HS-5 (cell line): ENCODE data around the gene LRRC4C.

Experiments
- DNase-seq: peaks from one replicate; pipeline ENCODE4 v3.0.0-alpha.2; 2012; ENCODE audit warnings: low read depth

Gene LRRC4C

GRCh38 chr11:41250408-41250935 is 209.0 kb downstream of the LRRC4C start:
- DNase-seq: no peak

GRCh38 chr11:41247621-41248020 is 211.8 kb downstream of the LRRC4C start:
- no peak for DNase-seq

- DNase-seq: no peak
Measured at GRCh38 chr11:41246399-41246745, 213.1 kb downstream of the LRRC4C start.

GRCh38 chr11:41245704-41246398 is 213.6 kb downstream of the LRRC4C start:
- DNase-seq: no peak

GRCh38 chr11:41245184-41245583 is 214.3 kb downstream of the LRRC4C start:
- no peak for DNase-seq

- DNase-seq: no peak
Measured at GRCh38 chr11:41237382-41237781, 222.1 kb downstream of the LRRC4C start.

GRCh38 chr11:41235668-41236067 is 223.8 kb downstream of the LRRC4C start:
- DNase-seq: no peak

GRCh38 chr11:41225856-41226633 is 233.4 kb downstream of the LRRC4C start:
- DNase-seq: no peak

GRCh38 chr11:41222236-41222635 is 237.2 kb downstream of the LRRC4C start:
- no peak for DNase-seq

GRCh38 chr11:41206388-41206787 is 253.1 kb downstream of the LRRC4C start:
- no peak for DNase-seq

- peak; percentile 25 for DNase-seq
Measured at GRCh38 chr11:41201156-41201555, 258.3 kb downstream of the LRRC4C start.

GRCh38 chr11:41190437-41191082 is 268.9 kb downstream of the LRRC4C start:
- DNase-seq: no peak

- DNase-seq: no peak
Measured at GRCh38 chr11:41189701-41190436, 269.6 kb downstream of the LRRC4C start.

GRCh38 chr11:41177791-41178190 is 281.7 kb downstream of the LRRC4C start:
- DNase-seq: peak; percentile 19

GRCh38 chr11:41175304-41175972 is 284.0 kb downstream of the LRRC4C start:
- no peak for DNase-seq

GRCh38 chr11:41146326-41146725 is 313.1 kb downstream of the LRRC4C start:
- DNase-seq: no peak

GRCh38 chr11:41145420-41145819 is 314.0 kb downstream of the LRRC4C start:
- no peak for DNase-seq

GRCh38 chr11:41134971-41135370 is 324.5 kb downstream of the LRRC4C start:
- no peak for DNase-seq

- DNase-seq: no peak
Measured at GRCh38 chr11:41133023-41133422, 326.4 kb downstream of the LRRC4C start.

GRCh38 chr11:41121600-41121999 is 337.9 kb downstream of the LRRC4C start:
- no peak for DNase-seq

- DNase-seq: no peak
Measured at GRCh38 chr11:41119484-41119883, 340.0 kb downstream of the LRRC4C start.

GRCh38 chr11:41118521-41118920 is 340.9 kb downstream of the LRRC4C start:
- peak; percentile 11 for DNase-seq
